ENCODE results near the gene BCL11B. TPM values are rescaled to one million over a fixed set of nuclear protein-coding genes. Genes with fewer than 3 reads are reported as not detected.
A peak's percentile ranks its signal among the peaks of the same experiment; 100 is the strongest.

BCL11B gene
- polyA plus RNA-seq, 3 donors, result 2.4 to 2.7 (median 2.5) TPM

DNA sequence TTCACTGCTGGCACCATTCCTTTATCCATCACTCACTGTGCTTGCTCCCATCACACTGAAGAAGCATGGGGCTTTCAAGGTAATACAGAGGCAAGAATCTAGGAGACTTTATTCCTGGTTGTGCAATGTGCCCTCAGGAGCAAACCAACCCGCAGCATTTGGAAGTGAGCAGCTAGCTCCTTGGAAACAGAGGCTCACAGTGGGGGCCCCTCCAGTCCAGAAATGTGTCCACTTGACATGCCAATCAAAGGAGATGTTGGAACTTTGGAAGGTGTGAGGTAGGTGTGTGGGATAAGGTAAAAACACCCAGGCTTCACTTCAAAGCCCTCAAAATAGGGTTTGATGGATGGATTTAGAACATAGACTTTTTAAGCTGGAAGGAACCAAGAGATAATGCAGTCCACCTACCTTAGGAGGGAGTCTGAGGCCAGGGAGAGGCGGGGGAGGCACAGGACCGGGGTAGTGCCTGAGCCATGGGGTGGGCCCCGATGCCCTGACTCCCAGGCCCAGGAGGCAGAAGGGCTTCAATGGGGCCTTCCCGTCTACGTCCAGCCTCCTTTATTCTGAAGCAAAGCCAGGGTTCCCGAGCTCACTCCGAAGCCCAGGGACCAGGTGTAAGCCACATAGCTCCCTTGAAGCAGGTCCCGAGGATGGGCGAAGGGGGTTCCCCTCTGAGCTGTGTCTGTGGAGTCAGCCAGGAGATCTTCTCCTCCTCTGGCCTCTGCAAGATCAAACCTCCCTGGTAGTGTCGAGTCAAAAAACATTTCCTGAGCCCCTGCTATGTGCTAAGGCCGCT, 17.6 kb upstream of the BCL11B start:
- no peak for DNase-seq (ENCODE audit: extremely low read depth in 1 of 11, low read depth in 9 of 11, low spot score in 4 of 11)

DNA sequence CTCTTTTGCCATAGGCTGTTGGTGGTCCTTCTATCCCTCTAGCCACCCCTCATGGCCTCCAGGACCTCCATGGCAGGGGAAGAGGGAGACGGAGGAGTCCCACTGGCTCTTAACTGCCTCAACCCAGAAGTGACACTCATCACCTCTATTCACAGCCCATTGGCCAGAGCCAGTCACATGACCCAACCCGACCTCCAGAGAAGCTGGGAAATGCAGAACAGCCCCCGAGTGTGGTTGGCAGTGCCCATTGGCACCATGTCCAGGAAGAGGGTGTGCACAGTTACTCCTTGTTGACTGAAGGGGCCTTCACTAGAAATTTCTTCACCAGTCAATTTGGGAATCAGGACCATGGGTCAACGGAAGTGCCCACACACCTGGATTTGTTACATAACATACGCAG, 17.0 kb upstream of the BCL11B start:
- no peak for DNase-seq (ENCODE audit: extremely low read depth in 1 of 11, low read depth in 9 of 11, low spot score in 4 of 11)

DNA sequence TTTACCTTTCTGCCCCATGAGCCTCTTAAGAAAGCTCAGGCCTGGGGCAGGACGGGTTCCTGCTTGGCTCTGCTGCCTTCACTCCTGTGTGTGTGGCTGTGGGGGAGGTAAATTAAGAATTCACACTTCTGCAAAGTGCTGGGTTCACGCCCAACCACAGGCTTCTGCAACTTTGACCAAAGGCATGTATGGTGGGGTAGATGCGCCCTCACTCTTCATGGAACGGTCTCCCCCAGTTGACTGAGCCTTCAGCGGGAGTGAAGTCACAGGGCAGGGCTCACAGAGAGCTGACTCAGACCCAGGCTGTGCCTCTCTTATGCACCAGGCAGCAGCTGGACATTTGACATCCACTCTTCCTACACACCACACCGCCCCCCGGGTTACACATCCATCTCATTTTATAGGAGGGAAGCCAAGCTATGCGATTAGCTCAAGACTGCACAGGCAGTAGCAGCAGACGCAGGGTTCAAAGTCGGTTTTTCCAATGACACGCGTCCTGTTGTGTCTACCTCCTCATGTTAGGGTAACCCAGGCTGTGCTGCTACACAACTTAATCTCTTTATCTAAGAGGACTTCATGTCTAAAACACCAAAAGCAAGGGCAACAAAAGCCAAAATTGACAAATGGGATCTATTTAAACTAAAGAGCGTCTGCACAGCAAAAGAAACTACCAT, 15.4 kb upstream of the BCL11B start:
- DNase-seq (ENCODE audit: extremely low read depth in 1 of 11, low read depth in 9 of 11, low spot score in 4 of 11), result no peak

DNA sequence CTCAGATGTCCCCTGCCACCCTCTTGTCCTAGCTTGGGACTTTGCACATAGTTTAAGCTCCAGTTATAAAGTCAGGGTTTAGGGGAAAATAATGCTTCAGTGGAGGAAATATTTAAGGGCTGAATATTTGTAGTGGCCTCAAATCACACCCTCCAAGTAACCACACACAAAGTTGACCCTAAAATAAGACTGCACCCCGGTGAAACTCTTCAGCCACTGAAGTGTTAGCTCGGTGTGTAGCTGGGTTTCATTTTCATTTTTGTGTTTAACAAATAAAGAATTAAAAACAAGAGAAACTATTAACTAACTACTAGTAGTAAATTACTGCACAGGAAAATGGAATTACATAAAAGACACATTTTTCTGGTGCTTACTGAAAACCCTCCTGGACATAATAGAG, 14.8 kb upstream of the BCL11B start:
- DNase-seq (ENCODE audit: extremely low read depth in 1 of 11, low read depth in 9 of 11, low spot score in 4 of 11), result no peak

DNA sequence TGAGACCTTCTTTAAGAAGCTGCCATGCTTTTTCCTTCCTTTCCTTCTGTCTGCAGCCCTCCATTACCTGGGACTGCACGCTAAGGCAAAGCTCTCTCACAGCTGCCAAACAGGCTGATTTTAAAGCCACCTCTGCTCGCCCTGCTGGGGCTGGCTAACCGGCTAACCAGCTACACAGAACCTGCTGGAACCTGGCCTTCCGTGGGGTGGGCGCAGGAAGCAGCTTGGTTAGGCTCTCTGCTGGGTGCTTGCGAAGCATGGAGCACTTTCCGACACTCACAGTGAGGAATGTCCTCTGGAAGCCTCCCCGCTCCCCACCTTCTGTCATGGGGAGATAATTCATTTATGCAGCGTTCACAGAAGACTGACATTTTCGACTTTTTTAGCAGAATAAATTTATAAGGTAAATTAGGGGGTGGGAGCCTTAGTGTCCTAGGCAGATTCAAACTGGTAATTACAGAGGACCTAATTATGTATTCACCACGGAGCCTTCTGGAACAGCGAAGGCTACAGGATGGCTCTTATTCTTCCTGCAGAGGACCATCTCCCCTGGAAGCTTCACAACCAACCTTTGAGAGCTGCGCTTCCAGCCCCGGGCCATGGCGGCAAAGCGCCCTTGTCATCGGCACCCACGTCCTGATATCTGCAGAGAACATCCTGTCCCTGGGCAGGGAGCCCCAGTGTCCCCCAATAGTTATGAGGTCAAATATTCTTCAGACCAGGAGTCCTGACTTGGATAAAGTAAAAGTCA, 12.4 kb upstream of the BCL11B start:
- no peak for DNase-seq (ENCODE audit: extremely low read depth in 1 of 11, low read depth in 9 of 11, low spot score in 4 of 11)

DNA sequence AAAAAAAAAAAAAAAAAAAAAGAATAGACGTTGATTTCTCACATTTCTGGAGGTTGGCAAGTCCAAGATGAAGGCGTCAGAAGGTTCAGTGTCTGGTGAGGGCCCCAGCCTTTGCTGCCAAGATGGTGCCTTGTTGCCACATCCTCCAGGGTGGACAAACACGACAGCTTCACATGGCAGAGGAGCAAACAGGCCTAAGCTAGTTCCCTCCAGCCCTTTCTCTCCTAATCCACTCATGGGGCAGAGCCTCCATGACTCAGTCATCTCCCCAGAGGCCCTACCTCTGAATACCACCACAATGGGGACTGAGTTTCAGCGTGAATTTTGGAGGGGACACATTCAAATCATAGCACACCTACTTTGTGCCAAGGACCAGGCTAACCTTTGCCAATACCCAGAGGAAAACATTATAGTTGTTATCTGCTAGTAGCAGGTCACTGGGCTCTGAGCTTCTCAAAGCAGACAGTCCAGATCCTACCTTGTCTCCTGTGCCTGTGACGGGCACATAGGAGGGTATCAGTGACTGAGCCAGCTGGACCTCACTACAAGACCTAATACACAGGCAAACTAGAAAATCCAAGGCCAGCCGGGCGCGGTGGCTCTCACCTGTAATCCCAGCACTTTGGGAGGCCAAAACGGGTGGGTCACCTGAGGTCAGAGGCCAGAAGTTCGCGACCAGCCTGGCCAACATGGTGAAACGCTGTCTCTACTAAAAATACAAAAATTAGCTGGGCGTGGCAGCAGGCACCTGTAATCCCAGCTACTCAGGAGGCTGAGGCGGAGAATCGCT, 10.5 kb upstream of the BCL11B start:
- DNase-seq (ENCODE audit: extremely low read depth in 1 of 11, low read depth in 9 of 11, low spot score in 4 of 11), result no peak

DNA sequence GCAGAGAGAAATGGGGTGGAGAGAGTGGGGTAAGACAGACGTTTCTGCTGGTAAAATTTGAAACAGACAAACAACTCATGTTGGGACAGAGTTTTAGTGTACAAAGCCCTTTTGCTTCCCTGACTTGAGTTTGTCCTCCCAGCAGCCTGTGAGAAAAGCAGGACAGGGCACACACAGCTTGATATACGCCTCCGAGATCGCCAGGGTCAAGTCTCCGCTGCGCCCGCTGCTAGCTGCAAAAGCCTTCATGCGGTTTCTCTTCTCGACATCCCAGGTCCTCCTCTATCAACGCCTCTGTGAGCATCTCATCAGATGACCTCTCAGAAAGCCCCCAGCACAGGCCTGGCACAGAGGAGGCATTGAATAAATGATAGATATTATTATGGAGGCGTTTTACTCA, 9.4 kb upstream of the BCL11B start:
- DNase-seq (ENCODE audit: extremely low read depth in 1 of 11, low read depth in 9 of 11, low spot score in 4 of 11), result no peak

DNA sequence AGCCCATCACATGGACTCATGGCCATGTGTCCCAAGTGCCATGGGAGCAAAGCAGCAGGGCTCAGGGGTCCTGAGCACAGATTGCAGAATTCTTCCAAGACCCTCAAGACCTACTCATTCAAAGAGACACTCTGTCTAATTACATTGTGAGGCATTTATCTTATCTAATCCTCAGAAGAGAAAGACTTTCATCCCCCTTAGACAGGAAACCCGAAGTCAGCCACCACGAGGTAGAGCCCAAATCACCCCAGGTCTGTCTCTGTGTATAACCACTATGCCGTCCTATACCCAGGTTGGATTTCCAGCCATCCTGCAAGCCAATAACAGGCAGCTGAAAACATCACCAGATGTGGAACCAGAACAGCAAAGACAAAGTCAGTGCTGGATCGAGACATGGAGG, 8.9 kb upstream of the BCL11B start:
- DNase-seq (ENCODE audit: extremely low read depth in 1 of 11, low read depth in 9 of 11, low spot score in 4 of 11), result no peak

DNA sequence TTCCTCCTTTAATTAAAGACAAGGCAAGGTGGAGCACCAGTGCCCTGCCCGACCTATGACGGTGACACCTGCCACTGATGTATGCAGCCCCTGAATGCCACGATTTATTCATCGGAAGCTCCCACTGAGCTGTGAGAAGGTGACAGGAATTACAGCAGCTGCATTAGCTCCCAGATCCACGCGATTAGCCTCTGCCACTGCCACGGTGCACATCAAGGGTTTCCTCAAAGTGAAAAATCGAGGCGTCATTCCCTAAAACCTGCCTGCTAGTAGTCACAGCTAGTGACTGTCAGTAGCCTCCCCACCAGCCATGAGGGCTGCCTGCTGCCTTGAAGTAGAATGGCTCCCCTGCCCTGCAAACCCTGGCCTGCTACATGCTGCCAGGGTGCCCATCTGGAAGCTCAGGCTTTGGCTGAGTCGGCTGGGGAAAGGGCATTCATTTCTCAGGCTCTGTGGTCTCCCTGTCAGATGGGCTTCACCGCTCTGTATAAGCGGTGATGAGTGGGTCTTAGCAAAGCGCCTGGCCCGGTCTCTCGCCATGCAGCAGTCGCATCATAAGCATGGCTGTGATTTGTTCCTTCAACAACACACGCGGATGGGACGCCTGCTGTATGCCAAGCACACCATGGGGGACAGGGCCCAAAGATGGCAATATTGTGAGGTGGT, 8.2 kb upstream of the BCL11B start:
- no peak for DNase-seq (ENCODE audit: extremely low read depth in 1 of 11, low read depth in 9 of 11, low spot score in 4 of 11)

DNA sequence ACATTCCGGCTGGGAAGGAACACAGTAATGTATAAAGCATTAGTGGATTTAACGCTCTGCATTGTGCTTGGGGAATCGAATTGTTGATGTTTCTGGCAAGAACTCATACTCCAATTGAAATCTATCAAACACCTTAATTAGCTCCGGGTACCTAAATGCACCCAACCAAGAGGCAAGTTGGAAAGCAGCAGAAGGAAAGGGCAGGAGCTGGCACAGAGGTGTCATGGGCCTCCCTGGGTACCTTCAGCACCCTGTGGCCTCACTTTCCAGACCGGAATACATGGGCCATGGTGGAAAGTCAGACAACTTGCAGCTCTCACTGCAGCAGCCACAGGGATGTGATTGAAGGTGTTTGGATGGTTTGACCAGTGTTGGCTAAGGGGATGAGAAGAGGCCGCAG, 6.8 kb upstream of the BCL11B start:
- no peak for DNase-seq (ENCODE audit: extremely low read depth in 1 of 11, low read depth in 9 of 11, low spot score in 4 of 11)

DNA sequence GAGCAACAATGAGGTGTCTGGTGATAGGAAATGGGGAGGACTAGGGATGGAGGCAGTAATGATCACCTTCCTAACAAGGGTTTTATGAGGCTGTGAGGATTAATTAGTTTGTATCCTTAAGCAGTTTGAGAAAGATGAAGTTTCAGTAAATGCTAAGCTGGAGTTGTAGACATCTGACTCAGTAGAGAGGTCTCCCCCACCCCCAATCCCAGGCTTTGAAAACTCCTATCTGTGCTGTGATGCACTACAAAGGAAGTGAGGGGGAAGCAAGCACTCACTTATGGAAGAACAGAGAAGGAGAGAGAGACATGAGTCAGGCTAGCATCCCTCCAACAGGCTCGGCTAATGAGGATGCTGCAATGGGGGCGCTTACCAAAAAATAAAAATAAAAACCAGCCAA, 5.5 kb upstream of the BCL11B start:
- no peak for DNase-seq (ENCODE audit: extremely low read depth in 1 of 11, low read depth in 9 of 11, low spot score in 4 of 11)

DNA sequence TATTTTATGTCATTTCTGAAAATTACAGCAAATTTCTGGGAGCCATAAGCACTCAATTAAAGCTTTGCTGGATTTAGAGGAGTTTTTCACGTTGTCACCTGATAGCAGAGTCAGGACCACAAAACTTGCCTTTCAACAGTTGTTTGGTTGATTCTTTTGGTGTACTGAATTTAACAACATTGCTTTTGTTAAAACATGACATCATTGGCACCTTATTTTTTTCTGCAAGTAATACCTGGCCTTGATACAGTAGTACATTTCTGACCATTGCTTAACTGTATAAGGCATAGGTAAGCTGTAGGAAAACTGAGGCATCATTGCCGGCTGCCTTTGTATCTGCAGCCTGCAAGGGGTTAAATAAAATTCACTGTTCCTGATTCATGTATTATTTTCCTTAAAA, 4.5 kb upstream of the BCL11B start:
- DNase-seq (ENCODE audit: extremely low read depth in 1 of 11, low read depth in 9 of 11, low spot score in 4 of 11), result no peak

DNA sequence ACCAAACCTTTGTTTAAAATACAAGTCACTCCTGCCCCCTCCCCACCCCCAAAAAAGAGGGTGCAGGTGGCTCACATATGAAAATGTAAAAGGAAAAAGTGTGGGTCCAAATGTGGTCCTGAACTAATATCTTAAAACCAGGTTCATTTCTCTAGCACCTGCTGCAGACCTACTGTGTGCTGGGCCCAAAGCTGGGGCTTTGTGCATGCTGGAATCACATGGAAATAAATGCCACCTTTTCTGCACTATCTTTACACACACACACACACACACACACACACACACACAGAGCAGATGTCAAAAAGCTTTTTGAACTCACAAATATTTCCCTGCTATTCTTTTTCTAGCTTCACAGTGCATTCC, 3.2 kb upstream of the BCL11B start:
- DNase-seq (ENCODE audit: extremely low read depth in 1 of 11, low read depth in 9 of 11, low spot score in 4 of 11), result no peak

DNA sequence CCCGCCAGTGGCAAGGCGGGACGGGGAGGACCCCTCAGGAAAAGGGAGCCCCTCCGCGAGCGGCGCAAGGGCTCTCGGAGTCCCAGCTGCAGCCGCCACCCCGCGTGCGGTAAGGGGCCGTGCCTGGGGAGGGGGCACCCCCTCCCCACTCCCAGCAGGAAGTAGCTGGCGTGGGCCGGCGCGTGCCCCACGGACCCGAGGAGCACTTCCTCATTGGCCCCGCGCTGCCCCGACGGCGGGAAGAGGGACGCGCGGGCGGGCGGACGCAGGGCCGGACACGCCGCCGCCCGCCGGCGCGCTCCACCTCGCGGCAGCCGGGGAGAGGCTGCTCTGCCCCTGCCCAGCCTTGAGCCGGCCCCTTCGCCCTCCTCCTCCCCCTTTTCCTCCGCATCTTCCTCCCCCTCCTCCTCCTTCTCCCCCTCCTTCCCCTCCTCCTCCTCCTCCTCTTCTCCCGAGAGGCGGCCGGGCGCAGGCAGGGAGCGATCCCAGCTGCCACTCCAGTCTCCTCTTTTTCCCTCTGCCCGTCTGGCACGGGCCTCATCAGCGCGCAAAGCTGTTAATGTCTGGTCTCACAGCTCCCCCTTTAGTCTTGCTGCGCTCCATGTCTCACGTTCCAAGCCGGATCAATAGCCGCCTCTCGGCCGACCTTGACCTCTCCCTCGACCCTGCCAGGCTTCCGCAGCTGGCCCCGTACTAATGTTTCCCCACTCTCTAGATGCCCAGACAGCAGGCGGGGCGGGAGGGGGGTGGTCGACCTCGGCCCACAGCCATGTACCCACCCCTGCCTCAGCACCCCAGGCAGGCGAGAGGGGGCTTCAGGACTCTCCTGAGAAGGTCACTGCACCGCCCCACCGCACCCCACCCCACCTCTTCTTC, 2.6 kb upstream of the BCL11B start:
- peak in 10 of 11 donors; percentile 74 to 93 (median 84) for DNase-seq (ENCODE audit: extremely low read depth in 1 of 11, low read depth in 9 of 11, low spot score in 4 of 11)

DNA sequence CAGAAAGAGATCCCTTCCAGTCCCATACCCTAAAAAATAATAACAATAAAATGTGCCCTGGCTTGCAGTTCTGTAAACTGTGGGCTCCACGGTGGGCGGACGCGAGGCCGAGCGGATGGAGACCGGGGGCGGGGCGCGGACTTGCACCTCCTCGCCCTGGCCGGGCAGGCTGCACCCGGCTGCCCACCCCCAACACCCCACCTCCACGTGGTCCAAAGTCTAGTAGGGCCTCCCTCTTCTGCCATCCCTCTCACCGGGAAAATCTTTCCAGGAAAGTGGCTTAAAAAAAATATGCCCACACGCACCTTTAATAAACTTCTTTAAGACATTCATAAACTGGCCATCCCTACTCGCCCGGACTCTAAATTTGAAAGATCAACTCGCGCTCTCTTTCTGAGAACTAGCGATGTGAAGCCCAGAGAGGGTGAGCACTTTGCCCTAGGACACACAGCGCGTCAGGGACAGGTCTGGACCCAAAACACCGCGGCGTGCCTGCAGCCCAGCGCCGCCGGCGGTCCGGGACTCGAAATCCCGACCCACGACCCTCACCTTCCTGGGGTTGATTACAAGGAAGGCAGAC, 1.9 kb upstream of the BCL11B start:
- no peak for DNase-seq (ENCODE audit: extremely low read depth in 1 of 11, low read depth in 9 of 11, low spot score in 4 of 11)

DNA sequence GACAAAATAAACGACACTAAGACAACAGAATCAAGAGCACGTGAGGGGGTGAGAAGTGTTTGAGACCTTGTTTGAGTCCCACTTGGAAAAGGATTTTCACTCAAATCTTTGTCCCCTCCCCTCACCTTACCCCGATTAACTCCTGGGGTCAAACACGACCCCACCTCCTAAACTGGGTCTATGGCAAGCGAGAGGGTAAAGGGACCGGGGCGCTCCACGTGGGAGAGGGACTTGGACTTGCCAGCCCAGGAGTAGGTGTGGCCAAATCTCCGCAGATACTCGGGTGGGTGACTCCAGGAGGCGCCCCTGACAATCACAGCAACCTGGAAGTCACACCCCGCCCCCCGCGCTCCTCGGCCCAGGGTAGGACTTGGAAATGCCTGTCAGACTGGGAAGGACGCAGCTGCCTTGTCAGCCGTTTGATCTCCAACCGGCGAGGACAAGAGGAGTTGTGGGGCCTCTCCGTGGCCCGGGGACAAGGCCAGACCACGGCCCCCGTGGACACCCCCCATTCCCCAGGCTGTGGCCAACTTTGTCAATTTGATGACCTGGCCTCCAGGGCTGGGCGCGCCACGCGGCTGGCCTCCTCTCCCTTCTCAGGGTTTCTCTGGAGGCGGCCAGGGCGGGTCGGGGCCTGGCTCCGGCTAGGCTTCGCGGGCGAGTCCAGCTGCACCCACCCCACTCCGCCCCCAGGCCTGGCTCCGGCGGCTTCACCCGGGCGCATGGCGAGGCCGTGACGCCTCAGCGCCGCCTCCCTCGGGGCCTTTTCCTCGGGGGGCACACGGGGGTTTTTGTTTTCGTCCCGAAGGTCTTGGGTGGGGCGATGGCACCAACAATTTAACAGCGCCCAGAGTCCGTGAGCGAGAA, 1.1 kb upstream of the BCL11B start:
- peak in 1 of 11 donors; percentile 52 for DNase-seq (ENCODE audit: extremely low read depth in 1 of 11, low read depth in 9 of 11, low spot score in 4 of 11)

DNA sequence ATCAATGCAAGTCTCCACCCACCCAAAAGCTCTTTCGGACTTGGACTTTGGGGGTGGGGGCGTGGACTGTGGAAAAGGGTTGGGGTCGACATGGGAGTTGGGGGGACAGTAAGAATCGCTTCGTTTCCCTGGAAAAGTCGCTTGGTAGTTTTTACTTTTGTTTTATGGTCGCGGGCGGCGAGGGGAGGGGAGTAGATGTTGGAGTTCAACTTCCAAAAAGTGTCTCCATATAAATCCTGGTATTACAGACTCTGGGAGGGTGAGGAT, 568 bp upstream of the BCL11B start:
- no peak for DNase-seq (ENCODE audit: extremely low read depth in 1 of 11, low read depth in 9 of 11, low spot score in 4 of 11)
